AG09309 (cell line): ENCODE data around the gene ARHGAP26.

Experiments used
- DNase-seq: peaks from one replicate; pipeline ENCODE4 v3.0.0-alpha.2; 2010; ENCODE audit warnings: low read depth
- H3K4me3 ChIP-seq: 2 replicates; pipeline ENCODE4 v1.5.1; 2011; ENCODE audit warnings: mild to moderate bottlenecking, low read depth, low read length, moderate library complexity; ENCODE audit not compliant: control insufficient read depth
- TF ChIP-seq, protein P1 (sequence below): IDR thresholded peaks from 2 replicates; pipeline ENCODE4 v1.5.1; 2011; ENCODE audit warnings: mild to moderate bottlenecking, low read depth, low read length, inconsistent platforms; ENCODE audit not compliant: insufficient read depth, control insufficient read depth; ENCODE audit errors: missing control alignments

The ARHGAP26 gene

DNA sequence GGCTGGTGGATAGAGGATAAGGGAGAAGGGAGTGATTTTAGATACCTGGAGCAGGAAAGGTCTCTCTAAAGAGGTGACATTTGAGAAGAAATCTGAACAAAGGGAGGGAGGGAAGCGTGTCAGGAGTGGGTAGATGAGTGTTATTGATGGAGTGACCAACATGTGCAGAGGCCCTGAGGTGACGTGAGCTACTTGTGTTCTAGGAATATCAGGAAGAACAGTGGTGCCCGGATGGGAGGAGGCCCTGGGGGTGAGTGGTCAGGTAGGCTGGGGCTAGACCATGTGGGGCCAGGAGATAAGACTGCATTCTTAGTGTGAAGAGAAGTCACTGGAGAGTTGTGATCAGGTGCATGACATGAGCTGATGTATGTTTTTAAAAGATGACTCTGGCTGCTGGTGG lies 256.2 kb downstream of the ARHGAP26 start:
- no peak overlapping the region for H3K4me3 ChIP-seq
- DNase-seq: no peak
- TF ChIP-seq, protein P1, sequence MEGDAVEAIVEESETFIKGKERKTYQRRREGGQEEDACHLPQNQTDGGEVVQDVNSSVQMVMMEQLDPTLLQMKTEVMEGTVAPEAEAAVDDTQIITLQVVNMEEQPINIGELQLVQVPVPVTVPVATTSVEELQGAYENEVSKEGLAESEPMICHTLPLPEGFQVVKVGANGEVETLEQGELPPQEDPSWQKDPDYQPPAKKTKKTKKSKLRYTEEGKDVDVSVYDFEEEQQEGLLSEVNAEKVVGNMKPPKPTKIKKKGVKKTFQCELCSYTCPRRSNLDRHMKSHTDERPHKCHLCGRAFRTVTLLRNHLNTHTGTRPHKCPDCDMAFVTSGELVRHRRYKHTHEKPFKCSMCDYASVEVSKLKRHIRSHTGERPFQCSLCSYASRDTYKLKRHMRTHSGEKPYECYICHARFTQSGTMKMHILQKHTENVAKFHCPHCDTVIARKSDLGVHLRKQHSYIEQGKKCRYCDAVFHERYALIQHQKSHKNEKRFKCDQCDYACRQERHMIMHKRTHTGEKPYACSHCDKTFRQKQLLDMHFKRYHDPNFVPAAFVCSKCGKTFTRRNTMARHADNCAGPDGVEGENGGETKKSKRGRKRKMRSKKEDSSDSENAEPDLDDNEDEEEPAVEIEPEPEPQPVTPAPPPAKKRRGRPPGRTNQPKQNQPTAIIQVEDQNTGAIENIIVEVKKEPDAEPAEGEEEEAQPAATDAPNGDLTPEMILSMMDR: no peak

DNA sequence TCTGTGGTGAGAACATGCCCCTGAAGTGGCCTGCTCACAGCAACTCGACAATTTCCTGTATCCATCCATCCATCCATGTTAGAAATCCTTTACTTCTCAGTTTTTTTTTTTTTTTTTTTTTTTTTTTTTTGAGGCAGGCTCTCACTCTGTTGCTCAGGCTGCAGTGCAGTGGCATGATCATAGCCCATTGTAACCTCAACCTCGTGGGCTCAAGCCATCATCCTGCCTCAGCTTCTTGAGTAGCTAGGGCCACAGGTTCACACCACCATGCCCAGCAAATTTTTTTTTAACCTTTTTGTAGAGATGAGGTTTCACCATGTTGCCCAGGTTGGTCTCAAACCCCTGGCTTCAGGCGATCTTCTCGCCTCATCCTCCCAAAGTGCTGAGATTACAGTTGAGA lies 259.1 kb downstream of the ARHGAP26 start:
- TF ChIP-seq, protein P1: no peak
- no peak overlapping the region for H3K4me3 ChIP-seq
- DNase-seq: no peak

DNA sequence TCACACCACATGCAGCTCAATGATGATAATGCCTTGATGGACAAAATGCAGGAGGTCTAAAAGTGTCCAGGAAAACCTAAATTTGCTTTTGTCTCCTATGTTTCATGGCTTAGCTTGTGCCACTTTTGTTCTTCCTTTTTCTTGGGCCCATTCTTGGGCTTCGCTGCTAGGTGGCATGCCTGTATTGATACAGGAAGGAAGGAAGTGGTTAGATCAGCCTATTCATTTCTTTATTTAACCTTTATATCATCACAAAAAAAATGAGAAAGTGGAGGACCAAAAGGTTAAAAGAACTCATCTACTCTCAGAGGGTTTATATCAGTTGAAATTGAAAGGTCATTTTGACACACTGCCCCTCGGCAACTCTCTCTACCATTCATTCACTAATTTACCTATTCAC lies 260.2 kb downstream of the ARHGAP26 start:
- TF ChIP-seq, protein P1: no peak
- DNase-seq: no peak
- no peak overlapping the region for H3K4me3 ChIP-seq

DNA sequence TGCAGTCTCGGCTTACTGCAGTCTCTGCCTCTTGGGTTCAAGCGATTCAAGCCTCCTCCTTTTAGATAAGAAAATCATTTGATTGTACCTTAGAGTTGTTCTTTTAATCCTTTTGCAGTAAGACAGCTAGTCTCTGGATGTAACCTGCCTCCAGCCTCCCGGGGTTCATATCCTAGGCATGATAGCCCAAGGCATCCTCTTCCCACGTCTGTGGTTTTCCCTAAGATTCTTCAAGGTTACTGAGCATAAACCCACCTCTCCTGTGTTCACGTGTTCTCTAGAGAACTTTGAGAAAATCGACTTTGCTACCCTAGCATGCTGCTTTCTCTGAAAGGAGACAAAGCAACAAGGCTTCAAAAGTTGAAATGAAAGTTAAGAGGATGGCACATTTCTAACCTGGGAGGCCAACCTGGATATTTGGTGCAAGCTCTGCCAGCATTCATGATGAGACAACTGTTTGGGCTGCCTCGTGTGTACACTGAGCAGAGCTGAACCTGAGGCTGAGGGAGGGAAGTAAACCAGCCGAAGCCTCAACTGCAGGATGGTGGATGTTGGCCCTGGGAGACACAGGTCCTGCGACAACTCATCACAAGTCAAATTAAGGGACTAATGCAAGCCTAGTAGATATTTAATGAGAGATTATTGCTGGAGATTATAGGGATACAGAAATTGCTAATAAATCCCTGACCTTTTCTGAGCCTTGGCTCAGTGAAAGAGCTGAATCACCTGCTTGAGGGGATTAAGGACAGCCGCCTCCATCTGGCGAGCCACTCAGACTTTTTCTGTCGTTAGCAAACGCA lies 261.8 kb downstream of the ARHGAP26 start:
- no peak for DNase-seq
- no peak overlapping the region for H3K4me3 ChIP-seq
- TF ChIP-seq, protein P1: no peak

DNA sequence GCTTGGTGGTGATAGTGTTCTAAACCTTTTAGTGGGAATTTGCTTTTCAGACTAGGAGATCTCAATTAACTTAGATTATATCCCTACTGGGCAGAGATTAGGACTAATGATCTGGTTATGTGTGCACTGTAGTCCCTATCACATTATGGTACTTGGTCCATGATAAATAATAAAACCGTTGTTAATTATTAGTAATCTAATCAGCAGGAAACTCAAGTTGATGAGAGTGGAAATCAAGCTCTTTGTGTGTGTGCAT lies 262.3 kb downstream of the ARHGAP26 start:
- H3K4me3 ChIP-seq: no peak overlapping the region
- TF ChIP-seq, protein P1: no peak
- no peak for DNase-seq

DNA sequence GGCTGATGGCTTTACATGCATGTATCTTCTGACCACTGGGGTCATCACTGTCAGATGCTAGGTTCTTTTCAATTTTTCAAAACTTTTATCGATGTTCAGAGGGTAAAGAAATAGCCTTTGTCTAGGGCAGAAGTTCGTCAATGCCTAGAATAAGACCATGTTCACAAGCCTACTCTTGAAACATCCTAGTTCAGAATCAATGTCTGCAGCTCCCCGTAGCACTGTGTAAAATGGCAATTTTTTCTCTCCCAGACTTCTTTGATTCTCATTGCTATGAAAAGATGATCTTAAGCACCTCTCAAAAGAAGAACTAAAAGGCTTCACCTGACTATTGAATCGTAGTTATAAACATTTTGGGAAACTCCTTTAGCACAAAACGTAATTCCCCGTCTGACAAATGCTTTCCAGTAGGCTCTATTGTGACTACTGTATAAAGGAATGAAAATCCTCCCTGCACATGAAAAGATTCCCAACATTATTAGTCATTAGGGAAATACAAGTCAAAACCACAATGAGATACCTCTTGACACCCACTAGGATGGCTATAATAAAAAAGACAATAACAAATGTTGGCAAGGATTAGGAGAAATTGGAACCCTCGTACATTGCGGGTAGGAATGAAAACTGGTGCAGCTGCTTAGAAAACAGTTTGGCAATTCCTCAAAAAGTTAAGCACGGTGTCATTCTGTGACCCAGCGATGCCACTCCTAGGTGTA lies 263.5 kb downstream of the ARHGAP26 start:
- TF ChIP-seq, protein P1: no peak
- no peak overlapping the region for H3K4me3 ChIP-seq
- DNase-seq: peak; percentile 88
